NB4 (cell line): ENCODE data around the gene SORBS1.

Source experiments
- DNase-seq: peaks from one replicate; pipeline ENCODE4 v3.0.0; 2010; ENCODE audit warnings: low read depth
- H3K4me3 ChIP-seq: one replicate; pipeline ENCODE4 v1.5.1; 2011; ENCODE audit warnings: mild to moderate bottlenecking, low read depth, low read length, moderate library complexity
- MYC ChIP-seq: IDR thresholded peaks from 2 replicates; pipeline ENCODE4 v1.6.1; 2011; ENCODE audit warnings: low read depth, low read length
- POLR2A ChIP-seq: IDR thresholded peaks from 2 replicates; pipeline ENCODE4 v1.6.1; 2011; ENCODE audit warnings: mild to moderate bottlenecking; ENCODE audit not compliant: insufficient read length; ENCODE audit errors: extremely low read depth
- TF ChIP-seq, protein P1 (sequence below): IDR thresholded peaks from 2 replicates; pipeline ENCODE4 v1.6.1; 2011; ENCODE audit warnings: low read depth, low read length
- TF ChIP-seq, protein P2 (sequence below): IDR thresholded peaks from one replicate; pipeline ENCODE4 v1.5.1; 2012; ENCODE audit warnings: low read depth, low read length

SORBS1 gene

DNA sequence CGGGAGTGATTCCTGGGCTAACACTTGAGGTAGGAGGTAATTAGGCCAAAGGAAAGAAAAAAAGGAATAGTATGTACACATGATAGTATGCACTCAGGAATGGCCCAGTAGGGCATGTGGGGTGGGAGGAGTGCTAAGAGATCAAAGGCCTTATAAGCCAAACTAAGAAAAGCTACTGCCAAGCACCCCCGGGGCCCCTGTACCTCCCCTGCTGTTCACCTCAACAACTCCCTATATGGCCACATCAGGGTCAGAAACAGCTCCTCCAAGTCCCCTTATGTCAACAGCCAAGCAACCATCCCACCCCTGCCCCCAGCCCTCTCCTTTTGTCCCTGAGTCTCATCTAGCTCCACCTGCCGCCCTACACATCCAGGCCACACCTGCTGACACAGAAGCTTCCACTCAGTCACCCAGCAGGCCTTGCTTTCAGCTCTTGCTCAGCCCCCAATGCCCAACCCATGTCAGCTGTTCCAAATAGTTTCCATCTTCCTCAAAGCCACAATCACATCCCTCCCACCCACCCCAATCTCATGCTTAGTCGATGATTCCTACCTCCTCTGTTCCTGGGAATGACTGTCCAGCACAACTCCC lies 80.2 kb downstream of the SORBS1 start:
- TF ChIP-seq POLR2A = no peak
- TF ChIP-seq, protein P1, sequence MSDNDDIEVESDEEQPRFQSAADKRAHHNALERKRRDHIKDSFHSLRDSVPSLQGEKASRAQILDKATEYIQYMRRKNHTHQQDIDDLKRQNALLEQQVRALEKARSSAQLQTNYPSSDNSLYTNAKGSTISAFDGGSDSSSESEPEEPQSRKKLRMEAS = no peak
- no peak for TF ChIP-seq MYC
- TF ChIP-seq, protein P2, sequence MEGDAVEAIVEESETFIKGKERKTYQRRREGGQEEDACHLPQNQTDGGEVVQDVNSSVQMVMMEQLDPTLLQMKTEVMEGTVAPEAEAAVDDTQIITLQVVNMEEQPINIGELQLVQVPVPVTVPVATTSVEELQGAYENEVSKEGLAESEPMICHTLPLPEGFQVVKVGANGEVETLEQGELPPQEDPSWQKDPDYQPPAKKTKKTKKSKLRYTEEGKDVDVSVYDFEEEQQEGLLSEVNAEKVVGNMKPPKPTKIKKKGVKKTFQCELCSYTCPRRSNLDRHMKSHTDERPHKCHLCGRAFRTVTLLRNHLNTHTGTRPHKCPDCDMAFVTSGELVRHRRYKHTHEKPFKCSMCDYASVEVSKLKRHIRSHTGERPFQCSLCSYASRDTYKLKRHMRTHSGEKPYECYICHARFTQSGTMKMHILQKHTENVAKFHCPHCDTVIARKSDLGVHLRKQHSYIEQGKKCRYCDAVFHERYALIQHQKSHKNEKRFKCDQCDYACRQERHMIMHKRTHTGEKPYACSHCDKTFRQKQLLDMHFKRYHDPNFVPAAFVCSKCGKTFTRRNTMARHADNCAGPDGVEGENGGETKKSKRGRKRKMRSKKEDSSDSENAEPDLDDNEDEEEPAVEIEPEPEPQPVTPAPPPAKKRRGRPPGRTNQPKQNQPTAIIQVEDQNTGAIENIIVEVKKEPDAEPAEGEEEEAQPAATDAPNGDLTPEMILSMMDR = no peak
- H3K4me3 ChIP-seq = no peak overlapping the region
- DNase-seq = no peak

DNA sequence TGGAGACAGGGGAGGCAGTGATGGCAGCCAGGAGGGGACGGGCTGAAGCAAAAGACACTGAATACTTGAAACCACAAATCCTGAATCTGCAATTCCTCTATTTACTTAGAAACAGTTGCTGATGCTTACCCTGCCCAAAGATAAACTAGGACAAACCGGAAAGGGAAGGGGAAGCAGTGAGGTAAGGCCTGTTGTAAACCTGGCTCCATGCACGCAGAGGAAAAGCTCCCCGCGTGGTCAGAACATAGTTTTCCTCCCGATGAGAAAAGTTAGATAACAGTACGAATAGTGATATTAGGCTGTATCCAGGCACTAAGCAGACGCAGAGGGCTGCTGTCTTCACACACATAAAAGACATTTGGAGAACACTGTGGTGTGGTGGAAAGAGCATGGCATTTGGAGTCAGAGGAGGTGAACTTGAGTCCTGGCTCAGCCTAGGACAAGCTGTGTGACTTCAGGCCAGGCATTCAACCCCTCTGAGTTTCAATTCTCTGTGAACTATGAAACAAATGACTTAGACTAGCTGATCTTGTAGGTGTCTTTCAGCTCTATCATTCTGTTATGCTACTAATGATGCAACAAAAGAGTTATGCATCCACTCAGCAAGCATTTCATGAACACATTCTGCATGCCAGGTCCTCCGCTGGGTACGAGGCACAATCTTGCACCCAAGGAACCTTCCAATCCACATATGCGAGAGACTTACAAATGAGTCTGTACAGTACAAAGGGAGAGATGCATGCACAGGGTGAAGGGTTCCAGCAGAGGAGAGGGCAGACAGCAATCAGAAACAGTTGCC lies 80.9 kb downstream of the SORBS1 start:
- TF ChIP-seq, protein P2 = no peak
- TF ChIP-seq MYC (no peak), POLR2A (no peak)
- TF ChIP-seq, protein P1 = no peak
- DNase-seq = no peak
- H3K4me3 ChIP-seq = no peak overlapping the region

DNA sequence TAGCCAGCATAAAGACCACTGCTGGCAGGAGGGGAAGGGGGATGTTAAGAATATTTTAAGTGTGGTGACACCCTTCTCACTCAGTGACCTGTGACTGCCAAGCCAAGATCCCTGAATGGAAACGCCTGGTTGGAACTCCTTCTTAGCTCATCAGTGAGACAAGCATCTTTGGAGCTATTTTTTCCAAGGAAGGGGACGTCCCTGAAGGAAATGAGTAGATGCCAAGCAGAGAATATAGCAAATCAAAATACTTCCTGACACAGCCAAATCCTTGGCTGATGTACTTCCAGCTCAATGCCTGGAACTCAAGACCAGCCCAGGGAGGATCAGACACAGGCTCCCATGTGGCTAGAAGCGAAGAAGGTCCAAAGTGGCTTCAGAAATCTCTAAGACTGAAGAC lies 82.2 kb downstream of the SORBS1 start:
- DNase-seq = no peak
- TF ChIP-seq MYC (no peak), POLR2A (no peak)
- TF ChIP-seq, protein P2 = no peak
- TF ChIP-seq, protein P1 = no peak

DNA sequence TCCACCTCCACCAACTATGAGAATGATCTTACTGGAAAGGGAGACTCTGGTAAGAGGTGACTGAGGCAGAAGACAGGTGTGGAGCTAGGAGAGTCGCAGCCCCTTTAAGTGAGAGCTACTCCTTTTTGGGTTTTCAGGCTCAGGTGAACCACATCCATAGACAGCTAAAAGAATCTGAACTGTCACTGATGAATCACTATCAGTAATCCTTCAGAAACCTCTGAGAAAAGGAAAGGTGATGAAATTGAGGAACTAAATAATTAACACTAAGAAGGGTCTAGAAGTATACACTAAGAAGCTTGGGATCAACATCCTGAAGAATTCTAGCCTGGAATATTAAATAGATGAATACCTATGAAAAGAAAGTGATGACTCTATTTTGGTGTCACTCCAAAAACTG lies 83.0 kb downstream of the SORBS1 start:
- DNase-seq = no peak
- TF ChIP-seq, protein P1 = no peak
- TF ChIP-seq MYC = no peak
- H3K4me3 ChIP-seq = no peak overlapping the region

More for the DNA sequence above, 82.2 kb downstream of the SORBS1 start:
- no peak overlapping the region for H3K4me3 ChIP-seq

DNA sequence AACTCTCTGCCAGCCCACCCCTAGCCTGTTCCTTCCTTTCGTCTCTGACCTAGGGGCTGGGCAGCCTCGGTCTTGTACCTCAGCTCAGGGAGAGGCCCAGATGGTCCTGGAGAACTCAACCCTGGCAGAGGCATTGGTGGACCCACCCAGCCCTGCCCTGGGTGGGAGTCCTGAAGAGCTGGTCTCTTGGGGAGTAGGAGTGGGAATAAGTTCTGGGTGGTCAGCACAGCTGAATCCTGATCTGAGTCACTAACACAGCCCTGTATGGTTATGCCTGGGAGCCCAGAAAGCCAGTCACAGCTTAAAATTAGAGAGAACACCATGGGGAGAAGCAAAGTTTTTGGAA lies 84.0 kb downstream of the SORBS1 start:
- TF ChIP-seq, protein P1 = no peak
- TF ChIP-seq, protein P2 = no peak
- TF ChIP-seq POLR2A = no peak
- TF ChIP-seq MYC = no peak
- no peak for DNase-seq
- H3K4me3 ChIP-seq = no peak overlapping the region

DNA sequence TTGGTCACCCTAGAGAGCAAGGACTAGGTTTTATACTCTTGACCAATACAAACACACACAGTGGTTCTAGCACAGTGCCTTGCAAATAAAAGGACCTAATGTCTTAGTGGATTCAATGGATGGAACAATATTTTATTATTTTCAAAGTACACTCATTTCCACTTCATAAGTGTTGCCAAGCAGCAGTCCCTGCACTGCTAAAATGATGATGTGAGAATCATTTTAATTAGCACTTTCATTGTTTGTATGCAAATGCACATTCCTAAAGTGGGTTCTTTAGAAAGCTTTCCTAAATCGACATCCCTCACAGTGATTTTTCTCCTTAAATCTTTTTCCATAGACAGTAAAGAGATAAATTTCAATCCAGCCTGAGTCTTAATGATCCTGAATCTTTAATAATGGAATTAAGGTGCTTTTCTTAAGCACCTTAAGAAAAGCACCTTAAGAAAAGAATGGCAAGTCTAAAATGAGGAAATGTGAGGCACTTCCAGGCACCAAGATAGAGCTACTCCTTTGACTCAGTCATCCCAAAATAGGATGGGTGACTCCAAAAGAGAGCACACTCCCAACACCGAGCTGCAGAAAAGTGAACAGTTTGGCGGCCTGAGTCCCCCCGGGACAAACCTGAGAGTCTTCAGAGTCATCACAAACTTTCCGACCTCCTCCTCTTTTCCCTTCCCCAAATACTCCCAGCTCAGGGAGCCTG lies 84.5 kb downstream of the SORBS1 start:
- no peak overlapping the region for H3K4me3 ChIP-seq
- no peak for TF ChIP-seq POLR2A
- TF ChIP-seq, protein P1 = no peak
- no peak for TF ChIP-seq MYC
- TF ChIP-seq, protein P2 = no peak

More for the DNA sequence above, 84.5 kb downstream of the SORBS1 start:
- no peak for DNase-seq
